PC-3 (cell line): ENCODE measurements around the gene POLR3B. TPM values are rescaled to one million over a fixed set of nuclear protein-coding genes. Genes with fewer than 3 reads are reported as not detected.

Experiments used
- ATAC-seq: fragments of 200-7000 bp; cut with Tn5 transposase; 2 replicates; pipeline ENCODE4 v1.9.1; 2020; ENCODE audit warnings: mild to moderate bottlenecking, moderate library complexity
- BruUV-seq: library from RNA; stranded (reverse); fragments of 400-500 nt; replicated peaks from 2 replicates; lab custom pipeline; 2021; lab: Mats Ljungman, UMichigan
- CTCF ChIA-PET: fragments of 300-600 bp; sonication (Branson Sonifier 250); formaldehyde crosslinking; loops from one replicate; lab custom pipeline; 2022; ENCODE audit warnings: antibody characterized with exemption; lab: Charles Lee
- POLR2A ChIA-PET: fragments of 300-600 bp; sonication (Branson Sonifier 250); formaldehyde crosslinking; loops from one replicate; lab custom pipeline; 2022; ENCODE audit warnings: antibody characterized with exemption; ENCODE audit not compliant: unreplicated experiment; lab: Charles Lee
- DNase-seq: peaks from one replicate; pipeline ENCODE4 v3.0.0-alpha.2; 2015
- H2AFZ ChIP-seq: fragments of 300-600 bp; sonication (generic); 2 replicates; pipeline ENCODE4 v1.6.0; 2016; ENCODE audit warnings: antibody characterized with exemption, low read length
- H3F3A ChIP-seq: fragments of 300-600 bp; sonication (generic); one replicate; pipeline ENCODE4 v1.6.0; 2017; ENCODE audit warnings: antibody characterized with exemption, low read length, control low read depth, mild to moderate bottlenecking; ENCODE audit not compliant: unreplicated experiment
- H3K27ac ChIP-seq: fragments of 300-600 bp; sonication (generic); 2 replicates; pipeline ENCODE4 v1.5.1; 2016; ENCODE audit warnings: mild to moderate bottlenecking, low read length
- H3K27me3 ChIP-seq: fragments of 300-600 bp; sonication (generic); 2 replicates; pipeline ENCODE4 v1.6.1; 2016; ENCODE audit warnings: low read length, mixed read lengths
- H3K36me3 ChIP-seq: fragments of 300-600 bp; sonication (generic); 2 replicates; pipeline ENCODE4 v1.6.1; 2016; ENCODE audit warnings: low read depth, mixed run types, low read length, mixed read lengths
- H3K4me1 ChIP-seq: fragments of 300-600 bp; sonication (generic); 2 replicates; pipeline ENCODE4 v1.5.1; 2016; ENCODE audit warnings: low read length; ENCODE audit not compliant: insufficient read depth
- H3K4me2 ChIP-seq: fragments of 300-600 bp; sonication (generic); 2 replicates; pipeline ENCODE4 v1.6.0; 2016; ENCODE audit warnings: low read length
- H3K4me3 ChIP-seq: fragments of 300-600 bp; sonication (generic); 2 replicates; pipeline ENCODE4 v1.5.1; 2016; ENCODE audit warnings: mild to moderate bottlenecking, low read length, mixed read lengths
- H3K79me2 ChIP-seq: fragments of 300-600 bp; sonication (generic); 2 replicates; pipeline ENCODE4 v1.6.1; 2017; ENCODE audit warnings: low read length, mixed read lengths
- H3K9ac ChIP-seq: fragments of 300-600 bp; sonication (generic); 2 replicates; pipeline ENCODE4 v1.6.0; 2016; ENCODE audit warnings: mild to moderate bottlenecking, low read length
- H3K9me2 ChIP-seq: fragments of 300-600 bp; sonication (generic); replicated peaks from 2 replicates; pipeline ENCODE4 v1.6.1; 2016; ENCODE audit warnings: mixed run types, low read length, mixed read lengths
- H3K9me3 ChIP-seq: fragments of 300-600 bp; sonication (generic); 2 replicates; pipeline ENCODE4 v1.6.1; 2016; ENCODE audit warnings: low read length, mixed read lengths
- H4K20me1 ChIP-seq: fragments of 300-600 bp; sonication (generic); 2 replicates; pipeline ENCODE4 v1.6.1; 2016; ENCODE audit warnings: low read length, mixed read lengths
- EZH2 ChIP-seq: fragments of 300-600 bp; sonication (generic); IDR thresholded peaks from one replicate; pipeline ENCODE4 v1.6.1; 2017; ENCODE audit warnings: antibody characterized with exemption, mild to moderate bottlenecking, low read length; ENCODE audit not compliant: unreplicated experiment
- EZH2phosphoT487 ChIP-seq: fragments of 300-600 bp; sonication (generic); IDR thresholded peaks from 2 replicates; pipeline ENCODE4 v1.6.1; 2018; ENCODE audit warnings: mild to moderate bottlenecking, antibody characterized with exemption, low read length, borderline replicate concordance
- intact Hi-C: fragments of 100-400 bp; cut with micrococcal nuclease; formaldehyde crosslinking; loops from 2 replicates; pipeline ENCODE4 v1.9.0; 2023
- total RNA-seq: library from RNA; depleted of rRNA; stranded (reverse); fragments of >200 nt; gene quantifications from 2 replicates; pipeline ENCODE4 v1.2.3, GENCODE V29; 2014
- TF ChIP-seq, protein P1 (sequence below): fragments of 300-600 bp; sonication (generic); conservative IDR thresholded peaks from 2 replicates; pipeline ENCODE4 v1.5.1; 2017; ENCODE audit warnings: antibody characterized with exemption, low read depth, mild to moderate bottlenecking, low read length

Gene POLR3B
- total RNA-seq, 1 experiment from 2014 or later, result 23.4 TPM

DNA sequence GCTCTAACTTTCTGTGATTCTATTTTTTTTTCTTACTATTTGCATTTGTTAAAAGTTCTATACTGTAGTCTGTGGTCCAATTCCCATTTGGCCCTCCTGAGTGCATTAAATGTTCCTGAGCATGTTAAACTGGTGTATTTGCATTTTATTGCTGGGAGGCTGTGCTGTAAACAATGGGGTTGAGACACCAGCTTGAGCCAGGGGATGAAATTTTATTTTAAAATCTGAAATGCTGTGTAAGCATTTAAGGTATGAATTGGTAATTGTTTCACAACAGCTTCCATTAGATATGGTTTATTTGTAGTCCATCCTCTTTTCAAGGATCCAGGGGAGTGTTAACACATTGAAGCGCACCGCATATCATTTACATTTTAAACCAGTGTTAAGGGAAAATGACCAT lies 135.3 kb downstream of the POLR3B start:
- peaks cover 15% of the 10 kb centered on the region; the same call in 1 of the 2 replicates for H3K36me3 ChIP-seq
- no peak overlapping the region for H3K4me3 ChIP-seq
- no peaks in the 10 kb centered on the region for H3K27me3 ChIP-seq
- no peaks in the 10 kb centered on the region for H3F3A ChIP-seq
- POLR2A ChIA-PET, result no interaction called here
- no peaks in the 10 kb centered on the region for H3K9me3 ChIP-seq
- H3K4me2 ChIP-seq, result no peak overlapping the region
- no peaks in the 10 kb centered on the region for H4K20me1 ChIP-seq
- no peak overlapping the region for H3K9ac ChIP-seq
- ATAC-seq, result no peak
- no peaks in the 10 kb centered on the region for H3K79me2 ChIP-seq
- no peak for DNase-seq
- intact Hi-C loops, result loop anchor here (10.0 kb wide), 1 partner anchor 108 kb away; no protein-coding TSS in a partner anchor
- TF ChIP-seq, protein P1, sequence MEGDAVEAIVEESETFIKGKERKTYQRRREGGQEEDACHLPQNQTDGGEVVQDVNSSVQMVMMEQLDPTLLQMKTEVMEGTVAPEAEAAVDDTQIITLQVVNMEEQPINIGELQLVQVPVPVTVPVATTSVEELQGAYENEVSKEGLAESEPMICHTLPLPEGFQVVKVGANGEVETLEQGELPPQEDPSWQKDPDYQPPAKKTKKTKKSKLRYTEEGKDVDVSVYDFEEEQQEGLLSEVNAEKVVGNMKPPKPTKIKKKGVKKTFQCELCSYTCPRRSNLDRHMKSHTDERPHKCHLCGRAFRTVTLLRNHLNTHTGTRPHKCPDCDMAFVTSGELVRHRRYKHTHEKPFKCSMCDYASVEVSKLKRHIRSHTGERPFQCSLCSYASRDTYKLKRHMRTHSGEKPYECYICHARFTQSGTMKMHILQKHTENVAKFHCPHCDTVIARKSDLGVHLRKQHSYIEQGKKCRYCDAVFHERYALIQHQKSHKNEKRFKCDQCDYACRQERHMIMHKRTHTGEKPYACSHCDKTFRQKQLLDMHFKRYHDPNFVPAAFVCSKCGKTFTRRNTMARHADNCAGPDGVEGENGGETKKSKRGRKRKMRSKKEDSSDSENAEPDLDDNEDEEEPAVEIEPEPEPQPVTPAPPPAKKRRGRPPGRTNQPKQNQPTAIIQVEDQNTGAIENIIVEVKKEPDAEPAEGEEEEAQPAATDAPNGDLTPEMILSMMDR, result no peak
- TF ChIP-seq EZH2phosphoT487, result no peak
- no peak for TF ChIP-seq EZH2
- H3K4me1 ChIP-seq, result no peaks in the 10 kb centered on the region
- BruUV-seq, result no TSS peak
- no peak overlapping the region for H3K27ac ChIP-seq
- no peak overlapping the region for H2AFZ ChIP-seq
- CTCF ChIA-PET, result no interaction called here
- no peaks in the 10 kb centered on the region for H3K9me2 ChIP-seq

DNA sequence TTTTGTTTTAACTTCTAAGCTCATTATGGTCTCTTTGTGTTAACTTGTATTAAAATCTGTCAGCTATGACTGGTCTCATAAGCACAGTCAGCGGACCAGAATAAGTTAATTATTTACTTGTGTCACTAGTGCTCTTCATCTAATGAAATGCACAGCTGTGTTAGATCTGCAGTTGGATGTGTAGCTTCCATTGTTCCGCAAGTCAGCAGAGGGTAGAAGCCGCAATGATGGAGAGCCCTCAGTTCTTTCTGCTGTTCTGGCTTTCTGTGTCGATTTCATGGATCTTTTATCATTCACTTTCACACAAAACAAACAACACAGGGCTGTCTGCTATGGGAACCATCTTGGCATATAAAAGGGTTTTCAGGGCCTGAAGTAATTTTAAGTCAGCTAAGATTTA lies 136.0 kb downstream of the POLR3B start:
- H3K27me3 ChIP-seq, result no peaks in the 10 kb centered on the region
- no peak overlapping the region for H3K4me3 ChIP-seq
- BruUV-seq, result no TSS peak
- no peak overlapping the region for H2AFZ ChIP-seq
- no peak overlapping the region for H3K4me2 ChIP-seq
- no peak overlapping the region for H3K9ac ChIP-seq
- intact Hi-C loops, result loop anchor here (10.0 kb wide), 1 partner anchor 109 kb away; no protein-coding TSS in a partner anchor
- H3K79me2 ChIP-seq, result no peaks in the 10 kb centered on the region
- DNase-seq, result no peak
- H3F3A ChIP-seq, result no peaks in the 10 kb centered on the region
- H3K36me3 ChIP-seq, result peaks cover 19% of the 10 kb centered on the region; the same call in 1 of the 2 replicates
- no peak for ATAC-seq
- no peaks in the 10 kb centered on the region for H3K4me1 ChIP-seq
- CTCF ChIA-PET, result no interaction called here
- no peak overlapping the region for H3K27ac ChIP-seq
- H3K9me3 ChIP-seq, result no peaks in the 10 kb centered on the region
- no peaks in the 10 kb centered on the region for H3K9me2 ChIP-seq
- POLR2A ChIA-PET, result no interaction called here
- TF ChIP-seq EZH2, result no peak
- H4K20me1 ChIP-seq, result no peaks in the 10 kb centered on the region

DNA sequence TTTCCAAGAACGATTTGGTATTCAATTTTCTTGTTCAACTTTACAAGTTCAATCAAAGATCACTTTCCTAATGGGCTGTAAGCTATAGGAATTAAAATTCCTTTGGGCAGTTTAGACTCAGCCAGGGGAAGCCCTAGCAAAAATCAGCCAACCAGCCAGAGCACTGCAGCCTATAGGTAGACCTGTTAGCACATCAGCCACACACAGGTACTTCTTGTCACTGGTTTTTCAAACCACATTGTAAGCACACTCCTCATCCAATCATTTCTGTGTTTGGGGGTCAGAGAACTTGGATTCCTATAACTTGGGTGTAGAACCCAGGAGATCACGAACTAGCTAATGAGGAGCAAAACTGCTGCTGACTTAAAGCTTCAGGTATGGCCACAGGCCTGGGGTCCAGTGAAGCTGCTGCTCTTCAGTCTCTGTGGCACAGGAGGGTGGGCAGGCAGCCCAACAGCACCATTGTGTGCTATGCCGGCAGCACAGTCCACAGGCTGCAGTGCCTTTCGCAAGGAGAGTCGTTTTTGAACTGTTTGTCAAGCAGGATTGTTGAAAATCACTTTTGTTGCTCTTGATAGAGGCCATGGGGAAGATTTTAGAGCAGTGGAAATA lies 137.9 kb downstream of the POLR3B start:
- Histone ChIP-seq H3K27me3 (no peaks in the 10 kb centered on the region), H3K79me2 (no peaks in the 10 kb centered on the region), H2AFZ (no peak overlapping the region), H4K20me1 (no peaks in the 10 kb centered on the region), H3F3A (no peaks in the 10 kb centered on the region), H3K9me2 (no peaks in the 10 kb centered on the region), H3K9me3 (no peaks in the 10 kb centered on the region), H3K27ac (no peak overlapping the region), H3K36me3 (peaks cover 29% of the 10 kb centered on the region), H3K9ac (no peak overlapping the region), H3K4me1 (no peaks in the 10 kb centered on the region), H3K4me3 (no peak overlapping the region), H3K4me2 (no peak overlapping the region)
- ChIA-PET POLR2A (no interaction called here), CTCF (no interaction called here)
- DNase-seq, result no peak
- TF ChIP-seq EZH2phosphoT487 (no peak), EZH2 (no peak)
- TF ChIP-seq, protein P1, result no peak
- no peak for ATAC-seq
- no TSS peak for BruUV-seq
- intact Hi-C loops, result loop anchor here (10.0 kb wide), 1 partner anchor 111 kb away; no protein-coding TSS in a partner anchor
